HG02678 (cell line): Measurements from ENCODE around the gene WNT9A.

Experiments used
- ATAC-seq: cut with Tn5 transposase; IDR thresholded peaks from one replicate; pipeline ENCODE4 v1.9.1; 2021; ENCODE audit warnings: mild to moderate bottlenecking, moderate library complexity; ENCODE audit not compliant: unreplicated experiment

Gene WNT9A

GRCh38 chr1:227900571-227901051 lies 47.1 kb downstream of the WNT9A start:
- ATAC-seq, result no peak

- no peak for ATAC-seq
Measured at GRCh38 chr1:227899820-227900449, 47.8 kb downstream of the WNT9A start.

GRCh38 chr1:227899141-227899819 lies 48.5 kb downstream of the WNT9A start:
- no peak for ATAC-seq

- ATAC-seq, result no peak
Measured at GRCh38 chr1:227898502-227899140, 49.1 kb downstream of the WNT9A start.

GRCh38 chr1:227897704-227898438 lies 49.9 kb downstream of the WNT9A start:
- ATAC-seq, result no peak

- ATAC-seq, result no peak
Measured at GRCh38 chr1:227896710-227897655, 50.7 kb downstream of the WNT9A start.

- ATAC-seq, result no peak
Measured at GRCh38 chr1:227895828-227896685, 51.7 kb downstream of the WNT9A start.

- no peak for ATAC-seq
Measured at GRCh38 chr1:227894831-227895451, 52.8 kb downstream of the WNT9A start.

GRCh38 chr1:227893949-227894721 lies 53.6 kb downstream of the WNT9A start:
- ATAC-seq, result no peak

- ATAC-seq, result no peak
Measured at GRCh38 chr1:227893300-227893948, 54.3 kb downstream of the WNT9A start.

- ATAC-seq, result no peak
Measured at GRCh38 chr1:227892489-227893299, 55.0 kb downstream of the WNT9A start.

GRCh38 chr1:227891955-227892488 lies 55.7 kb downstream of the WNT9A start:
- ATAC-seq, result no peak

GRCh38 chr1:227891223-227891954 lies 56.3 kb downstream of the WNT9A start:
- ATAC-seq, result no peak

GRCh38 chr1:227890451-227891222 lies 57.1 kb downstream of the WNT9A start:
- ATAC-seq, result no peak

- no peak for ATAC-seq
Measured at GRCh38 chr1:227889863-227890405, 57.8 kb downstream of the WNT9A start.
